HCT116 (cell line): ENCODE results near the gene HSF2BP. TPM values are rescaled to one million over a fixed set of nuclear protein-coding genes. Genes with fewer than 3 reads are reported as not detected.

Experiments used
- ATAC-seq: fragments of 200-7000 bp; cut with Tn5 transposase; 2 replicates; pipeline ENCODE4 v1.9.1; 2020; ENCODE audit warnings: mild to moderate bottlenecking, moderate library complexity
- BruUV-seq: library from RNA; stranded (reverse); fragments of 400-500 nt; replicated peaks from 2 replicates; lab custom pipeline; 2021; lab: Mats Ljungman, UMichigan
- CTCF ChIA-PET: fragments of 300-600 bp; sonication (Branson Sonifier 250); formaldehyde crosslinking; loops from one replicate; lab custom pipeline; 2021; ENCODE audit warnings: antibody characterized with exemption; lab: Charles Lee
- POLR2A ChIA-PET: fragments of 300-600, 350-600 bp; sonication (Branson Sonifier 250); formaldehyde crosslinking; loops from one replicate; lab custom pipeline; 2021; ENCODE audit warnings: antibody characterized with exemption; lab: Charles Lee
- RAD21 ChIA-PET, 2 experiments: fragments of 300-600 bp; sonication (Branson Sonifier 250); formaldehyde crosslinking; loops; one replicate each; lab custom pipeline; 2023; ENCODE audit warnings: low total read pairs in 2 of 2; ENCODE audit not compliant: uncharacterized antibody in 2 of 2, unreplicated experiment in 2 of 2, low non-redundant PET in 1 of 2; lab: Charles Lee
- DNase-seq: peaks from one replicate; pipeline ENCODE4 v3.0.0-alpha.2; 2010; ENCODE audit warnings: low read depth, low spot score
- H2AFZ ChIP-seq: fragments of 200-600 bp; shearing (Covaris generic), sonication (generic); 2 replicates; pipeline ENCODE4 v1.6.1; 2017; ENCODE audit warnings: low read depth, mixed run types, mixed read lengths, antibody characterized with exemption, low read length; ENCODE audit not compliant: poor library complexity, severe bottlenecking
- H3K27ac ChIP-seq: 2 replicates; pipeline ENCODE4 v1.5.1; 2012; ENCODE audit warnings: low read depth, low read length
- H3K27me3 ChIP-seq: fragments of 200-600 bp; sonication (generic); 2 replicates; pipeline ENCODE4 v1.6.1; 2016; ENCODE audit warnings: mixed run types, low read length, mixed read lengths; ENCODE audit not compliant: insufficient read depth
- H3K36me3 ChIP-seq, 2 experiments: fragments of 200-500 bp in 1 of 2; fragments of 200-600 bp in 1 of 2; sonication (Bioruptor generic) in 1 of 2; sonication (generic) in 1 of 2; 2 replicates each; pipeline versions ENCODE4 v1.5.1 to v1.6.1; 2014 to 2016; ENCODE audit warnings: low read length in 2 of 2, inconsistent platforms in 1 of 2, mixed read lengths in 1 of 2, mixed run types in 1 of 2; ENCODE audit not compliant: insufficient read depth in 2 of 2, control insufficient read depth in 1 of 2
- H3K4me1 ChIP-seq, 2 experiments: fragments of 200-600 bp in 1 of 2; sonication (generic) in 1 of 2; 2 replicates each; pipeline versions ENCODE4 v1.5.1 to v1.6.1; 2012 to 2017; ENCODE audit warnings: low read length in 2 of 2, inconsistent platforms in 1 of 2, mild to moderate bottlenecking in 1 of 2, mixed read lengths in 1 of 2, mixed run types in 1 of 2, moderate library complexity in 1 of 2; ENCODE audit not compliant: insufficient read depth in 2 of 2, control insufficient read depth in 1 of 2
- H3K4me2 ChIP-seq: fragments of 200-600 bp; sonication (generic); 2 replicates; pipeline ENCODE4 v1.6.1; 2017; ENCODE audit warnings: mixed run types, low read length, mixed read lengths
- H3K4me3 ChIP-seq, 2 experiments: fragments of 200-600 bp in 1 of 2; sonication (generic) in 1 of 2; replicated peaks in 1 of 2; 2 replicates each; pipeline ENCODE4 v1.5.1; 2011 to 2016; ENCODE audit warnings: low read length in 2 of 2, control low read depth in 1 of 2, low read depth in 1 of 2, mild to moderate bottlenecking in 1 of 2, mixed read lengths in 1 of 2, mixed run types in 1 of 2
- H3K79me2 ChIP-seq: fragments of 200-600 bp; sonication (generic); 2 replicates; pipeline ENCODE4 v1.6.1; 2017; ENCODE audit warnings: mild to moderate bottlenecking, mixed run types, low read length, moderate library complexity, mixed read lengths; ENCODE audit not compliant: insufficient read depth
- H3K9ac ChIP-seq: fragments of 200-600 bp; sonication (generic); 2 replicates; pipeline ENCODE4 v1.6.1; 2016; ENCODE audit warnings: low read length, mixed read lengths
- H3K9me2 ChIP-seq: fragments of 200-600 bp; sonication (generic), shearing (Covaris generic); 2 replicates; pipeline ENCODE4 v1.6.1; 2017; ENCODE audit warnings: mixed run types, mild to moderate bottlenecking, moderate library complexity; ENCODE audit not compliant: insufficient read depth
- H3K9me3 ChIP-seq, 2 experiments: fragments of 200-500 bp in 1 of 2; fragments of 200-600 bp in 1 of 2; sonication (Bioruptor generic) in 1 of 2; sonication (generic) in 1 of 2; 2 replicates each; pipeline ENCODE4 v1.6.1; 2014 to 2017; ENCODE audit warnings: low read length in 2 of 2, mixed read lengths in 2 of 2, inconsistent platforms in 1 of 2, low read depth in 1 of 2, mild to moderate bottlenecking in 1 of 2, mixed run types in 1 of 2, moderate library complexity in 1 of 2; ENCODE audit not compliant: control insufficient read depth in 1 of 2, insufficient read depth in 1 of 2
- H4K20me1 ChIP-seq: fragments of 200-600 bp; sonication (generic), shearing (Covaris generic); 2 replicates; pipeline ENCODE4 v1.6.1; 2017; ENCODE audit warnings: mixed run types, mild to moderate bottlenecking, moderate library complexity; ENCODE audit not compliant: insufficient read depth
- CBX3 ChIP-seq: IDR thresholded peaks from 2 replicates; pipeline ENCODE4 v1.6.1; 2012; ENCODE audit warnings: low read depth
- CEBPB ChIP-seq: IDR thresholded peaks from 2 replicates; pipeline ENCODE4 v1.6.1; 2012; ENCODE audit warnings: low read depth
- EGR1 ChIP-seq: IDR thresholded peaks from 2 replicates; pipeline ENCODE4 v1.6.1; 2012; ENCODE audit warnings: low read depth
- ELF1 ChIP-seq: IDR thresholded peaks from 2 replicates; pipeline ENCODE4 v1.6.1; 2012; ENCODE audit warnings: low read depth, borderline replicate concordance
- EZH2 ChIP-seq: fragments of 200-600 bp; sonication (generic); IDR thresholded peaks from 2 replicates; pipeline ENCODE4 v1.6.1; 2017; ENCODE audit warnings: antibody characterized with exemption, mixed run types
- JUND ChIP-seq: IDR thresholded peaks from 2 replicates; pipeline ENCODE4 v1.6.1; 2012
- POLR2A ChIP-seq: IDR thresholded peaks from 2 replicates; pipeline ENCODE4 v1.7.0; 2011; ENCODE audit warnings: borderline replicate concordance; ENCODE audit not compliant: insufficient read depth, insufficient read length; ENCODE audit errors: extremely low read depth
- POLR2AphosphoS5 ChIP-seq: IDR thresholded peaks from 2 replicates; pipeline ENCODE4 v1.6.1; 2011; ENCODE audit warnings: mild to moderate bottlenecking, low read depth, low read length, moderate library complexity
- RAD21 ChIP-seq: IDR thresholded peaks from 2 replicates; pipeline ENCODE4 v1.6.1; 2012; ENCODE audit warnings: low read depth, mild to moderate bottlenecking
- SIN3A ChIP-seq: IDR thresholded peaks from 2 replicates; pipeline ENCODE4 v1.6.1; 2012; ENCODE audit warnings: low read depth
- SP1 ChIP-seq: IDR thresholded peaks from 2 replicates; pipeline ENCODE4 v1.6.1; 2012; ENCODE audit warnings: low read depth
- TCF7L2 ChIP-seq: IDR thresholded peaks from 2 replicates; pipeline ENCODE4 v1.7.0; 2011; ENCODE audit warnings: borderline replicate concordance, inconsistent platforms; ENCODE audit not compliant: insufficient read depth, insufficient read length; ENCODE audit errors: extremely low read depth
- YY1 ChIP-seq: IDR thresholded peaks from 2 replicates; pipeline ENCODE4 v1.6.1; 2011; ENCODE audit warnings: low read length, low read depth, moderate library complexity, mild to moderate bottlenecking; ENCODE audit not compliant: insufficient replicate concordance; ENCODE audit errors: extremely low read depth
- ZFX ChIP-seq: fragments of 450-650 bp; IDR thresholded peaks from 2 replicates; pipeline ENCODE4 v1.6.1; 2017
- ZNF274 ChIP-seq: fragments of 200-500 bp; sonication (Bioruptor generic); IDR thresholded peaks from 2 replicates; pipeline ENCODE4 v1.6.1; 2014; ENCODE audit warnings: mild to moderate bottlenecking, low read depth, low read length, inconsistent platforms
- intact Hi-C: fragments of 100-400 bp; cut with micrococcal nuclease; formaldehyde crosslinking; loops from 2 replicates; pipeline ENCODE4 v1.10.0; 2022
- total RNA-seq: library from RNA; stranded (reverse); gene quantifications from one replicate; pipeline ENCODE4 v1.2.1, GENCODE V29; 2021; ENCODE audit not compliant: unreplicated experiment
- TF ChIP-seq, protein P1 (sequence below): IDR thresholded peaks from 2 replicates; pipeline ENCODE4 v1.6.1; 2011; ENCODE audit warnings: mild to moderate bottlenecking, low read length, moderate library complexity; ENCODE audit not compliant: insufficient replicate concordance; ENCODE audit errors: extremely low read depth
- TF ChIP-seq, protein P2 (sequence below), 3 experiments: fragments of 200-600 bp in 1 of 3; sonication (generic) in 1 of 3; IDR thresholded peaks in 2 of 3; conservative IDR thresholded peaks in 1 of 3; 2 replicates each; pipeline ENCODE4 v1.5.1; 2012 to 2017; ENCODE audit warnings: low read depth in 2 of 3, low read length in 2 of 3, antibody characterized with exemption in 1 of 3, borderline replicate concordance in 1 of 3, control low read depth in 1 of 3, mild to moderate bottlenecking in 1 of 3, mixed read lengths in 1 of 3, mixed run types in 1 of 3, moderate library complexity in 1 of 3; ENCODE audit not compliant: insufficient read depth in 1 of 3
- TF ChIP-seq, protein P3 (sequence below): IDR thresholded peaks from 2 replicates; pipeline ENCODE4 v1.6.1; 2012
- TF ChIP-seq, protein P4 (sequence below): IDR thresholded peaks from 2 replicates; pipeline ENCODE4 v1.6.1; 2012
- TF ChIP-seq, protein P5 (sequence below): IDR thresholded peaks from 2 replicates; pipeline ENCODE4 v1.6.1; 2012; ENCODE audit warnings: low read depth

HSF2BP gene
- total RNA-seq, 1 experiment from 2014 or later: 0.59 TPM

DNA sequence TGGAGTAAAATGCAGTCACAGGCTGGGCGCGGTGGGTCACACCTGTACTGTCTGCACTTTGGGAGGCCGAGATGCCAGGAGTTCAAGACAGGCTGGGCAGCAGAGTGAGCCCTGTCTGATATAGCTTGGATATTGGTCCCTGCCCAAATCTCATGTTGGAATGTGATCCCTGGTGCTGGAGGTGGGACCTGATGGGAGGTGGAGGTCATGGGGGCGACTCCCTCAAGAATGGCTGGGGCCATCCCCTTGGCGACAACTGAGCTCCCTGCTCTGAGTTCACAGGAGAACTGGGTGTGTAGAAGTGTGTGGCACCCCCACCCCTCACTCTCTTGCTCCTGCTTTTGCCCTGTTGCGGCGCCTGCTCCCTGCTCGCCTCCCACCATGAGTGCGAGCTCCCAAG, 48.2 kb upstream of the HSF2BP start:
- H3K27me3 ChIP-seq: no peaks in the 10 kb centered on the region
- no peaks in the 10 kb centered on the region for H3K79me2 ChIP-seq
- H2AFZ ChIP-seq: no peak overlapping the region
- no peak overlapping the region for H3K9ac ChIP-seq
- no peak overlapping the region for H3K4me2 ChIP-seq
- no peaks in the 10 kb centered on the region for H4K20me1 ChIP-seq
- H3K27ac ChIP-seq: no peak overlapping the region
- peaks cover 7 to 39% of the 10 kb centered on the region in 2 experiments for H3K4me1 ChIP-seq
- ATAC-seq (no peak), DNase-seq (no peak)
- no TSS peak for BruUV-seq
- no peak overlapping the region for H3K4me3 ChIP-seq
- ChIA-PET POLR2A (no interaction called here), CTCF (no interaction called here), RAD21 (no interaction called here)
- intact Hi-C loops: no loop called here
- H3K9me2 ChIP-seq: no peaks in the 10 kb centered on the region
- no peaks in the 10 kb centered on the region for H3K36me3 ChIP-seq
- no peaks in the 10 kb centered on the region; a peak in 1 of 4 replicates for H3K9me3 ChIP-seq
- TF ChIP-seq JUND (no peak), CBX3 (no peak), ELF1 (no peak), CEBPB (no peak), TCF7L2 (no peak), ZNF274 (no peak), RAD21 (no peak), POLR2A (no peak), EGR1 (no peak), POLR2AphosphoS5 (no peak), SIN3A (no peak), SP1 (no peak), EZH2 (no peak), YY1 (no peak), ZFX (no peak)
- TF ChIP-seq, protein P1, sequence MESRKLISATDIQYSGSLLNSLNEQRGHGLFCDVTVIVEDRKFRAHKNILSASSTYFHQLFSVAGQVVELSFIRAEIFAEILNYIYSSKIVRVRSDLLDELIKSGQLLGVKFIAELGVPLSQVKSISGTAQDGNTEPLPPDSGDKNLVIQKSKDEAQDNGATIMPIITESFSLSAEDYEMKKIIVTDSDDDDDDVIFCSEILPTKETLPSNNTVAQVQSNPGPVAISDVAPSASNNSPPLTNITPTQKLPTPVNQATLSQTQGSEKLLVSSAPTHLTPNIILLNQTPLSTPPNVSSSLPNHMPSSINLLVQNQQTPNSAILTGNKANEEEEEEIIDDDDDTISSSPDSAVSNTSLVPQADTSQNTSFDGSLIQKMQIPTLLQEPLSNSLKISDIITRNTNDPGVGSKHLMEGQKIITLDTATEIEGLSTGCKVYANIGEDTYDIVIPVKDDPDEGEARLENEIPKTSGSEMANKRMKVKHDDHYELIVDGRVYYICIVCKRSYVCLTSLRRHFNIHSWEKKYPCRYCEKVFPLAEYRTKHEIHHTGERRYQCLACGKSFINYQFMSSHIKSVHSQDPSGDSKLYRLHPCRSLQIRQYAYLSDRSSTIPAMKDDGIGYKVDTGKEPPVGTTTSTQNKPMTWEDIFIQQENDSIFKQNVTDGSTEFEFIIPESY: no peak
- TF ChIP-seq, protein P2, sequence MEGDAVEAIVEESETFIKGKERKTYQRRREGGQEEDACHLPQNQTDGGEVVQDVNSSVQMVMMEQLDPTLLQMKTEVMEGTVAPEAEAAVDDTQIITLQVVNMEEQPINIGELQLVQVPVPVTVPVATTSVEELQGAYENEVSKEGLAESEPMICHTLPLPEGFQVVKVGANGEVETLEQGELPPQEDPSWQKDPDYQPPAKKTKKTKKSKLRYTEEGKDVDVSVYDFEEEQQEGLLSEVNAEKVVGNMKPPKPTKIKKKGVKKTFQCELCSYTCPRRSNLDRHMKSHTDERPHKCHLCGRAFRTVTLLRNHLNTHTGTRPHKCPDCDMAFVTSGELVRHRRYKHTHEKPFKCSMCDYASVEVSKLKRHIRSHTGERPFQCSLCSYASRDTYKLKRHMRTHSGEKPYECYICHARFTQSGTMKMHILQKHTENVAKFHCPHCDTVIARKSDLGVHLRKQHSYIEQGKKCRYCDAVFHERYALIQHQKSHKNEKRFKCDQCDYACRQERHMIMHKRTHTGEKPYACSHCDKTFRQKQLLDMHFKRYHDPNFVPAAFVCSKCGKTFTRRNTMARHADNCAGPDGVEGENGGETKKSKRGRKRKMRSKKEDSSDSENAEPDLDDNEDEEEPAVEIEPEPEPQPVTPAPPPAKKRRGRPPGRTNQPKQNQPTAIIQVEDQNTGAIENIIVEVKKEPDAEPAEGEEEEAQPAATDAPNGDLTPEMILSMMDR (IDR thresholded peaks at IDR 0.05 in 2 of 3, conservative IDR thresholded peaks at IDR 0.05 in 1 of 3; ENCODE audit: borderline replicate concordance in 1 of 3, insufficient read depth in 1 of 3, low read depth in 2 of 3, low read length in 2 of 3): no peak
- TF ChIP-seq, protein P3, sequence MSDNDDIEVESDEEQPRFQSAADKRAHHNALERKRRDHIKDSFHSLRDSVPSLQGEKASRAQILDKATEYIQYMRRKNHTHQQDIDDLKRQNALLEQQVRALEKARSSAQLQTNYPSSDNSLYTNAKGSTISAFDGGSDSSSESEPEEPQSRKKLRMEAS: no peak
- TF ChIP-seq, protein P4, sequence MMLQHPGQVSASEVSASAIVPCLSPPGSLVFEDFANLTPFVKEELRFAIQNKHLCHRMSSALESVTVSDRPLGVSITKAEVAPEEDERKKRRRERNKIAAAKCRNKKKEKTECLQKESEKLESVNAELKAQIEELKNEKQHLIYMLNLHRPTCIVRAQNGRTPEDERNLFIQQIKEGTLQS: no peak
- TF ChIP-seq, protein P5, sequence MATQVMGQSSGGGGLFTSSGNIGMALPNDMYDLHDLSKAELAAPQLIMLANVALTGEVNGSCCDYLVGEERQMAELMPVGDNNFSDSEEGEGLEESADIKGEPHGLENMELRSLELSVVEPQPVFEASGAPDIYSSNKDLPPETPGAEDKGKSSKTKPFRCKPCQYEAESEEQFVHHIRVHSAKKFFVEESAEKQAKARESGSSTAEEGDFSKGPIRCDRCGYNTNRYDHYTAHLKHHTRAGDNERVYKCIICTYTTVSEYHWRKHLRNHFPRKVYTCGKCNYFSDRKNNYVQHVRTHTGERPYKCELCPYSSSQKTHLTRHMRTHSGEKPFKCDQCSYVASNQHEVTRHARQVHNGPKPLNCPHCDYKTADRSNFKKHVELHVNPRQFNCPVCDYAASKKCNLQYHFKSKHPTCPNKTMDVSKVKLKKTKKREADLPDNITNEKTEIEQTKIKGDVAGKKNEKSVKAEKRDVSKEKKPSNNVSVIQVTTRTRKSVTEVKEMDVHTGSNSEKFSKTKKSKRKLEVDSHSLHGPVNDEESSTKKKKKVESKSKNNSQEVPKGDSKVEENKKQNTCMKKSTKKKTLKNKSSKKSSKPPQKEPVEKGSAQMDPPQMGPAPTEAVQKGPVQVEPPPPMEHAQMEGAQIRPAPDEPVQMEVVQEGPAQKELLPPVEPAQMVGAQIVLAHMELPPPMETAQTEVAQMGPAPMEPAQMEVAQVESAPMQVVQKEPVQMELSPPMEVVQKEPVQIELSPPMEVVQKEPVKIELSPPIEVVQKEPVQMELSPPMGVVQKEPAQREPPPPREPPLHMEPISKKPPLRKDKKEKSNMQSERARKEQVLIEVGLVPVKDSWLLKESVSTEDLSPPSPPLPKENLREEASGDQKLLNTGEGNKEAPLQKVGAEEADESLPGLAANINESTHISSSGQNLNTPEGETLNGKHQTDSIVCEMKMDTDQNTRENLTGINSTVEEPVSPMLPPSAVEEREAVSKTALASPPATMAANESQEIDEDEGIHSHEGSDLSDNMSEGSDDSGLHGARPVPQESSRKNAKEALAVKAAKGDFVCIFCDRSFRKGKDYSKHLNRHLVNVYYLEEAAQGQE: no peak
